Liver (tissue), 9 donors: Measurements from ENCODE around the gene ENGASE. TPM values are rescaled to one million over a fixed set of nuclear protein-coding genes. Genes with fewer than 3 reads are reported as not detected.

Experiments used
- DNase-seq: peaks from one replicate; pipeline ENCODE4 v3.0.0-alpha.2; 2017; ENCODE audit warnings: low spot score
- H3K27ac ChIP-seq, 2 donors: one replicate each; pipeline ENCODE4 v1.7.0; 2013; ENCODE audit warnings: inconsistent platforms in 2 of 2, low read length in 2 of 2, control low read depth in 1 of 2, low read depth in 1 of 2, mild to moderate bottlenecking in 1 of 2
- H3K27me3 ChIP-seq, 4 donors: one replicate each; pipeline versions ENCODE4 v1.6.1 to v1.7.0; 2013; ENCODE audit warnings: low read length in 3 of 4, inconsistent platforms in 1 of 4, mild to moderate bottlenecking in 1 of 4, moderate library complexity in 1 of 4; ENCODE audit not compliant: control insufficient read depth in 4 of 4, insufficient read depth in 4 of 4
- H3K36me3 ChIP-seq, 4 donors: one replicate each; pipeline versions ENCODE4 v1.6.1 to v1.7.0; 2013; ENCODE audit warnings: low read length in 3 of 4, mild to moderate bottlenecking in 3 of 4, low read depth in 1 of 4, moderate library complexity in 1 of 4; ENCODE audit not compliant: control insufficient read depth in 4 of 4, insufficient read depth in 3 of 4
- H3K4me1 ChIP-seq, 4 donors: one replicate each; pipeline versions ENCODE4 v1.6.1 to v1.7.0; 2013; ENCODE audit warnings: low read length in 3 of 4, mild to moderate bottlenecking in 3 of 4, moderate library complexity in 1 of 4; ENCODE audit not compliant: control insufficient read depth in 4 of 4, insufficient read depth in 4 of 4
- H3K4me3 ChIP-seq, 3 donors: one replicate each; pipeline versions ENCODE4 v1.6.1 to v1.7.0; 2013; ENCODE audit warnings: low read length in 3 of 3, control low read depth in 1 of 3, low read depth in 1 of 3, mild to moderate bottlenecking in 1 of 3
- H3K9ac ChIP-seq, 2 donors: one replicate each; pipeline ENCODE4 v1.7.0; 2013; ENCODE audit warnings: low read length in 2 of 2, mild to moderate bottlenecking in 2 of 2, moderate library complexity in 2 of 2, control low read depth in 1 of 2, low read depth in 1 of 2
- H3K9me3 ChIP-seq, 4 donors: one replicate each; pipeline versions ENCODE4 v1.6.1 to v1.7.0; 2013; ENCODE audit warnings: low read length in 3 of 4; ENCODE audit not compliant: control insufficient read depth in 4 of 4
- ATF3 ChIP-seq: IDR thresholded peaks from 2 replicates; pipeline ENCODE4 v1.6.1; 2016; ENCODE audit warnings: antibody characterized with exemption
- EGR1 ChIP-seq, 2 donors: IDR thresholded peaks; 2 replicates each; pipeline ENCODE4 v1.6.1; 2016 to 2018; ENCODE audit warnings: antibody characterized with exemption in 2 of 2, low read depth in 2 of 2
- FOXA1 ChIP-seq: IDR thresholded peaks from 2 replicates; pipeline ENCODE4 v1.6.1; 2016; ENCODE audit warnings: antibody characterized with exemption
- FOXA2 ChIP-seq: IDR thresholded peaks from 2 replicates; pipeline ENCODE4 v1.6.1; 2016; ENCODE audit warnings: antibody characterized with exemption
- GABPA ChIP-seq, 2 donors: IDR thresholded peaks in 1 of 2; conservative IDR thresholded peaks in 1 of 2; 2 replicates each; pipeline ENCODE4 v1.6.1; 2016; ENCODE audit warnings: antibody characterized with exemption in 2 of 2, mild to moderate bottlenecking in 1 of 2, moderate library complexity in 1 of 2
- HNF4A ChIP-seq, 2 donors: conservative IDR thresholded peaks; 2 replicates each; pipeline ENCODE4 v1.6.1; 2016; ENCODE audit warnings: antibody characterized with exemption in 2 of 2, mild to moderate bottlenecking in 2 of 2
- HNF4G ChIP-seq: IDR thresholded peaks from 2 replicates; pipeline ENCODE4 v1.6.1; 2016; ENCODE audit warnings: antibody characterized with exemption
- JUND ChIP-seq, 2 donors: IDR thresholded peaks; 2 replicates each; pipeline ENCODE4 v1.6.1; 2016; ENCODE audit warnings: antibody characterized with exemption in 2 of 2
- NR2F2 ChIP-seq: IDR thresholded peaks from 2 replicates; pipeline ENCODE4 v1.6.1; 2016; ENCODE audit warnings: antibody characterized with exemption
- RAD21 ChIP-seq, 2 donors: IDR thresholded peaks; 2 replicates each; pipeline ENCODE4 v1.6.1; 2016; ENCODE audit warnings: antibody characterized with exemption in 2 of 2, mild to moderate bottlenecking in 2 of 2
- RXRA ChIP-seq, 2 donors: IDR thresholded peaks; 2 replicates each; pipeline ENCODE4 v1.6.1; 2017 to 2018; ENCODE audit warnings: antibody characterized with exemption in 2 of 2, mild to moderate bottlenecking in 1 of 2
- SP1 ChIP-seq: IDR thresholded peaks from 2 replicates; pipeline ENCODE4 v1.6.1; 2018; ENCODE audit warnings: antibody characterized with exemption, mild to moderate bottlenecking
- TAF1 ChIP-seq: conservative IDR thresholded peaks from 2 replicates; pipeline ENCODE4 v1.6.1; 2016; ENCODE audit warnings: antibody characterized with exemption, mild to moderate bottlenecking
- YY1 ChIP-seq: IDR thresholded peaks from 2 replicates; pipeline ENCODE4 v1.6.1; 2016; ENCODE audit warnings: antibody characterized with exemption, mild to moderate bottlenecking
- WGBS: extraction: QIAGEN DNeasy Blood & Tissue Kit; methylation state at CpG from one replicate; pipeline ENCODE4 v1.1.7; 2013; 5-methylcytosine and 5-hydroxymethylcytosine counted together
- polyA plus RNA-seq, 2 donors: library from polyadenylated mRNA; stranded (reverse) in 1 of 2; unstranded in 1 of 2; fragments of 200-250 nt in 1 of 2; fragments of >200 nt in 1 of 2; fragmentation: Nextera tagmentation in 1 of 2; extraction: Ambion mirVana in 1 of 2; gene quantifications; one replicate each; pipeline versions ENCODE4 v1.2.1 to v1.2.3, GENCODE V29; 2013 to 2015
- total RNA-seq, 2 donors: library from RNA; depleted of rRNA; stranded (reverse); fragments of >200 nt; gene quantifications; one replicate each; pipeline ENCODE4 v1.2.3, GENCODE V29; 2014
- TF ChIP-seq, protein P1 (sequence below): fragments of 150-350 bp; IDR thresholded peaks from 2 replicates; pipeline ENCODE4 v1.5.1; 2017; ENCODE audit warnings: improper control_type of control experiment, low read depth, low read length; ENCODE audit not compliant: missing input control
- TF ChIP-seq, protein P2 (sequence below): IDR thresholded peaks from 2 replicates; pipeline ENCODE4 v1.6.1; 2016; ENCODE audit warnings: antibody characterized with exemption
- TF ChIP-seq, protein P3 (sequence below): IDR thresholded peaks from 2 replicates; pipeline ENCODE4 v1.6.1; 2016; ENCODE audit warnings: antibody characterized with exemption
- TF ChIP-seq, protein P4 (sequence below): IDR thresholded peaks from 2 replicates; pipeline ENCODE4 v1.6.1; 2016; ENCODE audit warnings: antibody characterized with exemption, mild to moderate bottlenecking
- donor health status: healthy.
- donor health status: healthy.
- donor health status: healthy.
- donor health status: healthy.
- donor health status: healthy.

Gene ENGASE
- total and polyA plus RNA-seq, 4 donors, result 5.2 to 33.6 (median 7.8) TPM

GRCh38 chr17:79048826-79049755 lies 25.5 kb upstream of the ENGASE start (continued):
- TF ChIP-seq, protein P1, sequence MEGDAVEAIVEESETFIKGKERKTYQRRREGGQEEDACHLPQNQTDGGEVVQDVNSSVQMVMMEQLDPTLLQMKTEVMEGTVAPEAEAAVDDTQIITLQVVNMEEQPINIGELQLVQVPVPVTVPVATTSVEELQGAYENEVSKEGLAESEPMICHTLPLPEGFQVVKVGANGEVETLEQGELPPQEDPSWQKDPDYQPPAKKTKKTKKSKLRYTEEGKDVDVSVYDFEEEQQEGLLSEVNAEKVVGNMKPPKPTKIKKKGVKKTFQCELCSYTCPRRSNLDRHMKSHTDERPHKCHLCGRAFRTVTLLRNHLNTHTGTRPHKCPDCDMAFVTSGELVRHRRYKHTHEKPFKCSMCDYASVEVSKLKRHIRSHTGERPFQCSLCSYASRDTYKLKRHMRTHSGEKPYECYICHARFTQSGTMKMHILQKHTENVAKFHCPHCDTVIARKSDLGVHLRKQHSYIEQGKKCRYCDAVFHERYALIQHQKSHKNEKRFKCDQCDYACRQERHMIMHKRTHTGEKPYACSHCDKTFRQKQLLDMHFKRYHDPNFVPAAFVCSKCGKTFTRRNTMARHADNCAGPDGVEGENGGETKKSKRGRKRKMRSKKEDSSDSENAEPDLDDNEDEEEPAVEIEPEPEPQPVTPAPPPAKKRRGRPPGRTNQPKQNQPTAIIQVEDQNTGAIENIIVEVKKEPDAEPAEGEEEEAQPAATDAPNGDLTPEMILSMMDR, result no peak
- TF ChIP-seq FOXA2, result no peak
- TF ChIP-seq YY1, result no peak
- no peak for TF ChIP-seq RAD21 (IDR thresholded peaks at IDR 0.05)
- no peak for TF ChIP-seq GABPA (IDR thresholded peaks at IDR 0.05 in 1 of 2, conservative IDR thresholded peaks at IDR 0.05 in 1 of 2)

- no peak for TF ChIP-seq YY1
- no peak for TF ChIP-seq GABPA (IDR thresholded peaks at IDR 0.05 in 1 of 2, conservative IDR thresholded peaks at IDR 0.05 in 1 of 2)
- no peak for TF ChIP-seq JUND (IDR thresholded peaks at IDR 0.05)
- TF ChIP-seq, protein P2, sequence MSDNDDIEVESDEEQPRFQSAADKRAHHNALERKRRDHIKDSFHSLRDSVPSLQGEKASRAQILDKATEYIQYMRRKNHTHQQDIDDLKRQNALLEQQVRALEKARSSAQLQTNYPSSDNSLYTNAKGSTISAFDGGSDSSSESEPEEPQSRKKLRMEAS, result no peak
- no peak for TF ChIP-seq RXRA (IDR thresholded peaks at IDR 0.05)
- TF ChIP-seq, protein P3, sequence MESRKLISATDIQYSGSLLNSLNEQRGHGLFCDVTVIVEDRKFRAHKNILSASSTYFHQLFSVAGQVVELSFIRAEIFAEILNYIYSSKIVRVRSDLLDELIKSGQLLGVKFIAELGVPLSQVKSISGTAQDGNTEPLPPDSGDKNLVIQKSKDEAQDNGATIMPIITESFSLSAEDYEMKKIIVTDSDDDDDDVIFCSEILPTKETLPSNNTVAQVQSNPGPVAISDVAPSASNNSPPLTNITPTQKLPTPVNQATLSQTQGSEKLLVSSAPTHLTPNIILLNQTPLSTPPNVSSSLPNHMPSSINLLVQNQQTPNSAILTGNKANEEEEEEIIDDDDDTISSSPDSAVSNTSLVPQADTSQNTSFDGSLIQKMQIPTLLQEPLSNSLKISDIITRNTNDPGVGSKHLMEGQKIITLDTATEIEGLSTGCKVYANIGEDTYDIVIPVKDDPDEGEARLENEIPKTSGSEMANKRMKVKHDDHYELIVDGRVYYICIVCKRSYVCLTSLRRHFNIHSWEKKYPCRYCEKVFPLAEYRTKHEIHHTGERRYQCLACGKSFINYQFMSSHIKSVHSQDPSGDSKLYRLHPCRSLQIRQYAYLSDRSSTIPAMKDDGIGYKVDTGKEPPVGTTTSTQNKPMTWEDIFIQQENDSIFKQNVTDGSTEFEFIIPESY, result no peak
- TF ChIP-seq RAD21 (IDR thresholded peaks at IDR 0.05), result no peak
- no peak for TF ChIP-seq EGR1 (IDR thresholded peaks at IDR 0.05; ENCODE audit: low read depth in 2 of 2)
- TF ChIP-seq FOXA1, result no peak
- no peak for TF ChIP-seq TAF1
- TF ChIP-seq, protein P1, result no peak
- no peak for TF ChIP-seq ATF3
- TF ChIP-seq NR2F2, result no peak
- TF ChIP-seq, protein P4, sequence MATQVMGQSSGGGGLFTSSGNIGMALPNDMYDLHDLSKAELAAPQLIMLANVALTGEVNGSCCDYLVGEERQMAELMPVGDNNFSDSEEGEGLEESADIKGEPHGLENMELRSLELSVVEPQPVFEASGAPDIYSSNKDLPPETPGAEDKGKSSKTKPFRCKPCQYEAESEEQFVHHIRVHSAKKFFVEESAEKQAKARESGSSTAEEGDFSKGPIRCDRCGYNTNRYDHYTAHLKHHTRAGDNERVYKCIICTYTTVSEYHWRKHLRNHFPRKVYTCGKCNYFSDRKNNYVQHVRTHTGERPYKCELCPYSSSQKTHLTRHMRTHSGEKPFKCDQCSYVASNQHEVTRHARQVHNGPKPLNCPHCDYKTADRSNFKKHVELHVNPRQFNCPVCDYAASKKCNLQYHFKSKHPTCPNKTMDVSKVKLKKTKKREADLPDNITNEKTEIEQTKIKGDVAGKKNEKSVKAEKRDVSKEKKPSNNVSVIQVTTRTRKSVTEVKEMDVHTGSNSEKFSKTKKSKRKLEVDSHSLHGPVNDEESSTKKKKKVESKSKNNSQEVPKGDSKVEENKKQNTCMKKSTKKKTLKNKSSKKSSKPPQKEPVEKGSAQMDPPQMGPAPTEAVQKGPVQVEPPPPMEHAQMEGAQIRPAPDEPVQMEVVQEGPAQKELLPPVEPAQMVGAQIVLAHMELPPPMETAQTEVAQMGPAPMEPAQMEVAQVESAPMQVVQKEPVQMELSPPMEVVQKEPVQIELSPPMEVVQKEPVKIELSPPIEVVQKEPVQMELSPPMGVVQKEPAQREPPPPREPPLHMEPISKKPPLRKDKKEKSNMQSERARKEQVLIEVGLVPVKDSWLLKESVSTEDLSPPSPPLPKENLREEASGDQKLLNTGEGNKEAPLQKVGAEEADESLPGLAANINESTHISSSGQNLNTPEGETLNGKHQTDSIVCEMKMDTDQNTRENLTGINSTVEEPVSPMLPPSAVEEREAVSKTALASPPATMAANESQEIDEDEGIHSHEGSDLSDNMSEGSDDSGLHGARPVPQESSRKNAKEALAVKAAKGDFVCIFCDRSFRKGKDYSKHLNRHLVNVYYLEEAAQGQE, result no peak
- no peak for TF ChIP-seq HNF4A (conservative IDR thresholded peaks at IDR 0.05)
- TF ChIP-seq HNF4G, result no peak
- no peak for TF ChIP-seq SP1
- Histone ChIP-seq H3K27ac (no peak overlapping the region), H3K4me3 (no peak overlapping the region), H3K27me3 (peaks cover 0 to 5% (median 1%) of the 10 kb centered on the region in 4 donors), H3K9ac (no peak overlapping the region), H3K9me3 (peaks cover 0 to 8% (median 2%) of the 10 kb centered on the region in 4 donors), H3K36me3 (no peaks in the 10 kb centered on the region), H3K4me1 (no peaks in the 10 kb centered on the region)
- 83% methylated on average over 11 of the region's 11 CpGs for WGBS
- DNase-seq, result no peak
These were observed 24.8 kb upstream of the ENGASE start for GRCh38 chr17:79049821-79050220.
